ENCODE results near the gene DAND5. TPM values are rescaled to one million over a fixed set of nuclear protein-coding genes. Genes with fewer than 3 reads are reported as not detected.

DAND5 gene
- polyA plus RNA-seq, 1 donor (not counting 4 experiments of a cell fraction or from before 2014, with no cell fraction given) = not detected

DNA sequence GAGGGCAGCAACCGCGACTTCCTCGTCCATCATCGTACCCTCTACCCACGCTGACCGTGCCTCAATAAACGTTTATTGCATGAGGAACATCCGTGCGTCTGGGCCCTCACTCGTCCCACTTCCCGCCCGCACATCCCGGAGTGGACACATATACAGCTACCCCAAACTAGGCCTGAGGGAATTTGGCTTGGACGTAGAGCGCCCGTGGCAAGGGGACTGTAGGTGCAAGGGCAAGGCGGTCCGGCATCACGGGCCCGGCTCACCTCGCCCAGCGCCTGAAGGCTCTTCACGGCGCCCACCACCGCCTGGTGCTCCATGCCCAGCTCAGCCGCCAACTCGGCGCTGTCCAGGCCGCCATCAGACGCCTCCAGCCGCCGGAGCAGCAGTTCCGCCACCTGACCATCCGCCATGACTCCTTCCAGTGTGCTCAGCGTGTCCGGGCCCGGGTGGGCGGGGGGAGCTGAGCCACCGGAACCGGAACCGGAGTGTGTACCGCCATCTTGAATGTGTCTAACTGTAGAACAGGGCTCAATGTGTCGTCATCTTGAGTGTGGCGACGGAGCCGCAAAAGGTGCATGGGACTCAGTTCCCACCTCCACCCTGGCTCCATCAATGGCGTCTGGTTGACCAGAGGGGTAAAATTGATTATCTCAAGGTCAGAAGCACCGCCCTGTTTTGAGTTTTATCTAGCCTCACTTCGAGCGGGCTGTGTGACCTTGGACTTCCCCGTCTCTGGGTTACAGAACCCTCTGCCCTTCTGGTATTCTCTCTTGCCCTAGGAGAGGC lies 35.9 kb upstream of the DAND5 start, which contains the start of gene FARSA:
Gene FARSA, minus strand, starts transcription at position 425 of the 786 bp plus-strand sequence. Its CDS starts 15 bp downstream, at position 410.
- no peak for DNase-seq (ENCODE audit: low read depth, low spot score)
- peak within 1 kb of the TSS; percentile 92 for H3K9ac ChIP-seq (ENCODE audit: control insufficient read depth, extremely low read depth, insufficient read depth, low read length)
- H3K4me2 ChIP-seq (ENCODE audit: control insufficient read depth, extremely low read depth, insufficient read depth, low read depth, low read length) = peak within 1 kb of the TSS; percentile 97
- peaks cover 20 to 21% of the 10 kb centered on the region in 2 experiments for H3K36me3 ChIP-seq (ENCODE audit: control insufficient read depth in 2 of 2, extremely low read depth in 1 of 2, insufficient read depth in 2 of 2, low read length in 2 of 2)
- TF ChIP-seq CTCF (optimal IDR thresholded peaks at IDR 0.05 in 1 of 3, IDR thresholded peaks at IDR 0.05 in 1 of 3, conservative IDR thresholded peaks at IDR 0.05 in 1 of 3; ENCODE audit: extremely low read depth in 1 of 3, insufficient read depth in 2 of 3, low read length in 3 of 3) (no peak), EZH2 (IDR thresholded peaks at IDR 0.05; ENCODE audit: low read length) (no peak)
- FAIRE-seq = no peak
- H3K79me2 ChIP-seq (ENCODE audit: control insufficient read depth, insufficient read depth, low read length) = peaks cover 37% of the 10 kb centered on the region
- no peaks in the 10 kb centered on the region for H3K9me1 ChIP-seq (ENCODE audit: control insufficient read depth, extremely low read depth, insufficient read depth, low read length)
- H3K4me3 ChIP-seq (ENCODE audit: control insufficient read depth in 2 of 3, extremely low read depth in 1 of 3, insufficient read depth in 2 of 3, low read depth in 1 of 3, low read length in 3 of 3) = peak within 1 kb of the TSS; percentile 80 to 98 (median 82)
- H3K4me1 ChIP-seq (ENCODE audit: control insufficient read depth, extremely low read depth, insufficient read depth, low read length) = peaks cover 13% of the 10 kb centered on the region
- H4K20me1 ChIP-seq (ENCODE audit: control insufficient read depth, extremely low read depth, insufficient read depth, low read length) = no peaks in the 10 kb centered on the region
- dilution Hi-C loops (cut with MboI; ENCODE audit: extremely low pct_ligation_motif_present, low sequenced_read_pairs) = no loop called here
- H2AFZ ChIP-seq (ENCODE audit: control insufficient read depth, low read length) = peak within 1 kb of the TSS; percentile 83
- H3K27ac ChIP-seq (ENCODE audit: control insufficient read depth, insufficient read depth, low read length) = peak within 1 kb of the TSS; percentile 75
- H3K9me3 ChIP-seq (ENCODE audit: control insufficient read depth, low read depth, low read length) = no peaks in the 10 kb centered on the region
- no peaks in the 10 kb centered on the region for H3K27me3 ChIP-seq (ENCODE audit: control insufficient read depth, extremely low read depth, insufficient read depth, low read length)

DNA sequence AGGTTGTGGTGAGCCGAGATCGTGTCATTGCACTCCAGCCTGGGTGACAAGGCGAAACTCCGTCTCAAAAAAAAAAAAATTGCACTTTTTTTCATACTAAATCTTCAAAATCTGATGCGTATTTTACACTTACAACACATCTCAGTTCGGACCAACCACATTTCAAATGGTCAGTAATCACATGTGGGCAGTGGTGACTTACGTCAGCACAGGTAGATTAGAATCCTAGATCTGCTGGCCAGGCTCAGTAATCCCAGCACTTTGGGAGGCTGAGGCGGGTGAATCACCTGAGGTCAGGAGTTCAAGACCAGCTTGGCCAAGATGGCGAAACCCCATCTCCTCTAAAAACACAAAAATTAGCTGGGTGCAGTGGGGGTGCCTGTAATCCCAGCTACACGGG lies 34.3 kb upstream of the DAND5 start:
- H3K9me3 ChIP-seq (ENCODE audit: control insufficient read depth, low read depth, low read length) = no peaks in the 10 kb centered on the region
- peaks cover 48% of the 10 kb centered on the region for H3K79me2 ChIP-seq (ENCODE audit: control insufficient read depth, insufficient read depth, low read length)
- no peak overlapping the region for H3K9ac ChIP-seq (ENCODE audit: control insufficient read depth, extremely low read depth, insufficient read depth, low read length)
- peaks cover 2% of the 10 kb centered on the region for H3K9me1 ChIP-seq (ENCODE audit: control insufficient read depth, extremely low read depth, insufficient read depth, low read length)
- dilution Hi-C loops (cut with MboI; ENCODE audit: extremely low pct_ligation_motif_present, low sequenced_read_pairs) = no loop called here
- peaks cover 16 to 18% of the 10 kb centered on the region in 2 experiments for H3K36me3 ChIP-seq (ENCODE audit: control insufficient read depth in 2 of 2, extremely low read depth in 1 of 2, insufficient read depth in 2 of 2, low read length in 2 of 2)
- H3K27me3 ChIP-seq (ENCODE audit: control insufficient read depth, extremely low read depth, insufficient read depth, low read length) = no peaks in the 10 kb centered on the region
- H2AFZ ChIP-seq (ENCODE audit: control insufficient read depth, low read length) = no peak overlapping the region
- H3K4me1 ChIP-seq (ENCODE audit: control insufficient read depth, extremely low read depth, insufficient read depth, low read length) = peaks cover 19% of the 10 kb centered on the region
- H3K27ac ChIP-seq (ENCODE audit: control insufficient read depth, insufficient read depth, low read length) = no peak overlapping the region
- H3K4me3 ChIP-seq (ENCODE audit: control insufficient read depth in 2 of 3, extremely low read depth in 1 of 3, insufficient read depth in 2 of 3, low read depth in 1 of 3, low read length in 3 of 3) = no peak overlapping the region
- peaks cover 9% of the 10 kb centered on the region for H4K20me1 ChIP-seq (ENCODE audit: control insufficient read depth, extremely low read depth, insufficient read depth, low read length)
- DNase-seq (ENCODE audit: low read depth, low spot score) = no peak
- TF ChIP-seq CTCF (optimal IDR thresholded peaks at IDR 0.05 in 1 of 3, IDR thresholded peaks at IDR 0.05 in 1 of 3, conservative IDR thresholded peaks at IDR 0.05 in 1 of 3; ENCODE audit: extremely low read depth in 1 of 3, insufficient read depth in 2 of 3, low read length in 3 of 3) (no peak), EZH2 (IDR thresholded peaks at IDR 0.05; ENCODE audit: low read length) (no peak)
- FAIRE-seq = no peak
- no peak overlapping the region for H3K4me2 ChIP-seq (ENCODE audit: control insufficient read depth, extremely low read depth, insufficient read depth, low read depth, low read length)
